ENCODE data around the gene KCTD11. TPM values are rescaled to one million over a fixed set of nuclear protein-coding genes. Genes with fewer than 3 reads are reported as not detected.

KCTD11 gene
- total RNA-seq, 1 experiment from 2014 or later = 3.8 TPM

GRCh38 chr17:7383371-7383741 is 31.4 kb downstream of the KCTD11 start:
- no peaks in the 10 kb centered on the region for H3K36me3 ChIP-seq (ENCODE audit: insufficient read depth, low read length, poor library complexity, severe bottlenecking)
- no peak overlapping the region for H3K27ac ChIP-seq (ENCODE audit: low read depth, low read length, poor library complexity, severe bottlenecking)
- H3K4me1 ChIP-seq (ENCODE audit: insufficient read depth, low read length, poor library complexity, severe bottlenecking) = no peaks in the 10 kb centered on the region
- no peak for DNase-seq (ENCODE audit: low spot score)
- no peaks in the 10 kb centered on the region for H3K9me3 ChIP-seq (ENCODE audit: low read depth, low read length, poor library complexity, severe bottlenecking)
- no TSS peak for BruUV-seq (replicated peaks)
- peak overlapping the region; percentile 44 for H3K4me3 ChIP-seq (ENCODE audit: low read depth, low read length, poor library complexity, severe bottlenecking)
- CTCF ChIA-PET = no interaction called here
- TF ChIP-seq CTCF (conservative IDR thresholded peaks at IDR 0.05; ENCODE audit: low read depth, low read length) (no peak), EZH2 (IDR thresholded peaks at IDR 0.05; ENCODE audit: borderline replicate concordance, low read depth, low read length, poor library complexity, severe bottlenecking) (no peak)
- H3K27me3 ChIP-seq (replicated peaks; ENCODE audit: insufficient read depth, low read depth, low read length, poor library complexity) = no peaks in the 10 kb centered on the region
- intact Hi-C loops (cut with micrococcal nuclease; ENCODE audit: unreplicated experiment) = no loop called here
- POLR2A ChIA-PET (ENCODE audit: low non-redundant PET) = no interaction called here

GRCh38 chr17:7383742-7384488 is 32.0 kb downstream of the KCTD11 start:
- POLR2A ChIA-PET (ENCODE audit: low non-redundant PET) = no interaction called here
- Histone ChIP-seq H3K36me3 (ENCODE audit: insufficient read depth, low read length, poor library complexity, severe bottlenecking) (no peaks in the 10 kb centered on the region), H3K27ac (ENCODE audit: low read depth, low read length, poor library complexity, severe bottlenecking) (no peak overlapping the region), H3K9me3 (ENCODE audit: low read depth, low read length, poor library complexity, severe bottlenecking) (no peaks in the 10 kb centered on the region), H3K27me3 (replicated peaks; ENCODE audit: insufficient read depth, low read depth, low read length, poor library complexity) (no peaks in the 10 kb centered on the region), H3K4me1 (ENCODE audit: insufficient read depth, low read length, poor library complexity, severe bottlenecking) (no peaks in the 10 kb centered on the region), H3K4me3 (ENCODE audit: low read depth, low read length, poor library complexity, severe bottlenecking) (peak overlapping the region; percentile 44)
- TF ChIP-seq CTCF (conservative IDR thresholded peaks at IDR 0.05; ENCODE audit: low read depth, low read length) (no peak), EZH2 (IDR thresholded peaks at IDR 0.05; ENCODE audit: borderline replicate concordance, low read depth, low read length, poor library complexity, severe bottlenecking) (no peak)
- BruUV-seq (replicated peaks) = no TSS peak
- peak; percentile 74 for DNase-seq (ENCODE audit: low spot score)
- CTCF ChIA-PET = no interaction called here
- intact Hi-C loops (cut with micrococcal nuclease; ENCODE audit: unreplicated experiment) = no loop called here

GRCh38 chr17:7384489-7385081 is 32.6 kb downstream of the KCTD11 start:
- POLR2A ChIA-PET (ENCODE audit: low non-redundant PET) = no interaction called here
- H3K4me1 ChIP-seq (ENCODE audit: insufficient read depth, low read length, poor library complexity, severe bottlenecking) = no peaks in the 10 kb centered on the region
- H3K36me3 ChIP-seq (ENCODE audit: insufficient read depth, low read length, poor library complexity, severe bottlenecking) = no peaks in the 10 kb centered on the region
- H3K9me3 ChIP-seq (ENCODE audit: low read depth, low read length, poor library complexity, severe bottlenecking) = no peaks in the 10 kb centered on the region
- intact Hi-C loops (cut with micrococcal nuclease; ENCODE audit: unreplicated experiment) = no loop called here
- BruUV-seq (replicated peaks) = no TSS peak
- CTCF ChIA-PET = no interaction called here
- no peaks in the 10 kb centered on the region for H3K27me3 ChIP-seq (replicated peaks; ENCODE audit: insufficient read depth, low read depth, low read length, poor library complexity)
- no peak overlapping the region for H3K27ac ChIP-seq (ENCODE audit: low read depth, low read length, poor library complexity, severe bottlenecking)
- no peak for TF ChIP-seq CTCF (conservative IDR thresholded peaks at IDR 0.05; ENCODE audit: low read depth, low read length)
- no peak for TF ChIP-seq EZH2 (IDR thresholded peaks at IDR 0.05; ENCODE audit: borderline replicate concordance, low read depth, low read length, poor library complexity, severe bottlenecking)
- peak overlapping the region; percentile 44 for H3K4me3 ChIP-seq (ENCODE audit: low read depth, low read length, poor library complexity, severe bottlenecking)
- no peak for DNase-seq (ENCODE audit: low spot score)

Data from A673 (cell line).